ENCODE data around the gene PLGRKT.
A peak's percentile ranks its signal among the peaks of the same experiment; 100 is the strongest.
"Not testable (repeated sequence)": the region's sequence is repeated elsewhere in the genome, so short reads cannot be mapped to it uniquely, and the experiment has no call there.

PLGRKT gene

DNA sequence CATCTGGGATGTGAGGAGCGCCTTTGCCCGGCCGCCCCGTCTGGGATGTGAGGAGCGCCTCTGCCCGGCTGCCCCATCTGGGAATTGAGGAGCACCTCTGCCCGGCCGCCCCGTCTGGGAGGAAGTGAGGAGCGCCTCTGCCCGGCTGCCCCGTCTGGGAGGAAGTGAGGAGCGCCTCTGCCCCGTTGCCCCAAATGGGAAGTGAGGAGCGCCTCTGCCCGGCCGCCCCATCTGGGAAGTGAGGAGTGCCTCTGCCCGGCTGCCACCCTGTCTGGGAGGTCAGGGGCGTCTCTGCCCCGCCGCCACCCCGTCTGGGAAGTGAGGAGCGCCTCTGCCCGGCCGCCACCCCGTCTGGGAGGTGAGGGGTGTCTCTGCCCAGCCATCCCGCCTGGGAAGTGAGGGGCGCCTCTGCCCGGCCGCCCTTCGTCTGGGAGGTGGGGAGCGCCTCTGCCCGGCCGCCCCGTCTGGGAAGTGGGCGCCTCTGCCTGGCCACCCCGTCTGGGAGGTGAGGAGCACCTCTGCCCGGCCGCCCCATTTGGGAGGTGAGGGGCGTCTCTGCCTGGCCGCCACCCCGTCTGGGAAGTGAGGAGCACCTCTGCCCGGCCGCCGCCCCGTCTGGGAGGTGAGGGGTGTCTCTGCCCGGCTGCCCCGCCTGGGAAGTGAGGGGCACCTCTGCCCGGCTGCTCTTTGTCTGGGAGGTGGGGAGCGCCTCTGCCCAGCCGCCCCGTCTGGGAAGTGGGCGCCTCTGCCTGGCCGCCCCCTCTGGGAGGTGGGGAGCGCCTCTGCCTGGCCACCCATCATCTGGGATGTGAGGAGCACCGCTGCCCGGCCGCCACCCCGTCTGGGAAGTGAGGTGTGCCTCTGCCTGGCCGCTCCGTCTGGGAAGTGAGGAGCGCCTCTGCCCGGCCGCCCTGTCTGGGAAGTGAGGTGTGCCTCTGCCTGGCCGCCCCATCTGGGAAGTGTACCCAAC, 3.6 kb downstream of the PLGRKT start:
- not testable (repeated sequence) for DNase-seq (ENCODE audit: insufficient read length, low spot score); FAIRE-seq

DNA sequence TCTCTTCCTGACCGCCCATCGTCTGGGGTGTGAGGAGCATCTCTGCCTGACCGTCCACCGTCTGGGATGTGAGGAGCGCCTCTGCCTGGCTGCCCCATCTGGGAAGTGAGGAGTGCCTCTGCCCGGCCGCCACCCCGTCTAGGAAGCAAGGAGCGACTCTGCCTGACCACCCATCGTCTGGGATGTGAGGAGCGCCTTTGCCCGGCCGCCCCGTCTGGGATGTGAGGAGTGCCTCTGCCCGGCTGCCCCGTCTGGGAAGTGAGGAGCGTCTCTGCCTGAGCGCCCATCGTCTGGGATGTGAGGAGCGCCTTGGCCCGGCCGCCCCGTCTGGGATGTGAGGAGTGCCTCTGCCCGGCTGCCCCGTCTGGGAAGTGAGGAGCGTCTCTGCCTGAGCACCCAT, 4.4 kb downstream of the PLGRKT start:
- not testable (repeated sequence) for FAIRE-seq; DNase-seq (ENCODE audit: insufficient read length, low spot score)

DNA sequence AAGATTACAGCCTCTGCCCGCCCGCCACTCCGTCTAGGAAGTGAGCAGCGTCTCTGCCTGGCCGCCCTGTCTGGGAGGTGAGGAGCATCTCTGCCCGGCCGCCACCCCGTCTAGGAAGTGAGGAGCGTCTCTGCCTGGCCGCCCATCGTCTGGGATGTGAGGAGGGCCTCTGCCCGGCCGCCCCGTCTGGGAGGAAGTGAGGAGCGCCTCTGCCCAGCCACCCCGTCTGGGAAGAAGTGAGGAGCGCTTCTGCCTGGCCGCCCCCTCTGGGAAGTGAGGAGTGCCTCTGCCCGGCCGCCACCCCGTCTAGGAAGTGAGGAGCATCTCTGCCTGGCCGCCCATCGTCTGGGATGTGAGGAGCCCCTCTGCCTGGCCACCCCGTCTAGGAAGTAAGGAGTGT, 4.8 kb downstream of the PLGRKT start:
- FAIRE-seq: not testable (repeated sequence)

DNA sequence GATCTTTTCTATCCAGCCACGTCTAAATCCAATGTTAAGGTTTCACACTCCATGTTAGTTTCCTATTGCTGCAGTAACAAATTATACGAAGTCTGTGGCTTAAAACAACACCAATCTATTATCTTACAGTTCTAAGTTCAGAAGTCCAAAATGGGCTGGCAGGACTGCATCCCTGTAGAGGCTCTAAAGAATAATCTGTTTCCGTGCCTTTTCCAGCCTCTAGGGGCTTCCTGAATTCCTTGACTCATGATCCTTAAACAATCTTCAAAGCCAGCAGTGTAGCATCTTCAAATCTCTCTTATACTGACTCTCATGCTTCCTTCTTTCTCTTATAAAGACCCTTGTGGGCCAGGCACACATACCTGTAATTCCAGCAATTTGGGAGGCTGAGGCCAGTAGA, 6.8 kb downstream of the PLGRKT start:
- DNase-seq (ENCODE audit: insufficient read length, low spot score) (no peak), FAIRE-seq (no peak)

More for the DNA sequence above, 4.8 kb downstream of the PLGRKT start:
- DNase-seq (ENCODE audit: insufficient read length, low spot score): not testable (repeated sequence)

DNA sequence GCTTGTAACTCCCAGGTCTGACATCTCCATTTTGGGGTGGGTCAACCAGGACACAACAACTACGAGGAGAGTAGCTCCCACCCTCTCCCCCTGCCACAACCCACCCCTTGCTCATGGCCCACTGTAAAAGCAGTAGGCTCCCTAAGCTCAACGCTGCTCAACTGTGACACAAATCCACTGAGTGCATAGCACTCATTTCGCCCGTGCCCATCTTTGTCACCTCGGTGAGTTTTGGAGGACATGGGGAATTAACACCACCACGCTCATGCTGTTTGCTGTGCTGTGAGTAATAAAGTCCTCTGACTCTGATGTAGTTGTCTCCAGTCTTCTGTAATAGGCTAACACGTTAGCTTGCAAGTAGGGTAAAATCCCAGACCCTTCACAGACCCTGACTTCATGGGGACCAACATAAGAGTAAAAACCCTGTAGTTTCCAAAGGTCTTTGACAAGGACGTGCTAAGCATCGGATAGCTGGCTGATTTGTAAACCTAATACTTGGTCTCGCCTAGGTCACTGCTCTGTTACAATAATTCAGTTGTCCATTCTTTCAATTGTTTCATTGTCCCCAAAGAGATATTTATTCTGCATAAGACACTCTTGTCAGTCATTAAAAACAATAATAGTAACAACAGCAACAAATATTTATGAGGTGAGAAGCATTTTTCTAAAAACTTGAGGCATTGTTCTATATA, 7.7 kb downstream of the PLGRKT start:
- no peak for DNase-seq (ENCODE audit: insufficient read length, low spot score)

DNA sequence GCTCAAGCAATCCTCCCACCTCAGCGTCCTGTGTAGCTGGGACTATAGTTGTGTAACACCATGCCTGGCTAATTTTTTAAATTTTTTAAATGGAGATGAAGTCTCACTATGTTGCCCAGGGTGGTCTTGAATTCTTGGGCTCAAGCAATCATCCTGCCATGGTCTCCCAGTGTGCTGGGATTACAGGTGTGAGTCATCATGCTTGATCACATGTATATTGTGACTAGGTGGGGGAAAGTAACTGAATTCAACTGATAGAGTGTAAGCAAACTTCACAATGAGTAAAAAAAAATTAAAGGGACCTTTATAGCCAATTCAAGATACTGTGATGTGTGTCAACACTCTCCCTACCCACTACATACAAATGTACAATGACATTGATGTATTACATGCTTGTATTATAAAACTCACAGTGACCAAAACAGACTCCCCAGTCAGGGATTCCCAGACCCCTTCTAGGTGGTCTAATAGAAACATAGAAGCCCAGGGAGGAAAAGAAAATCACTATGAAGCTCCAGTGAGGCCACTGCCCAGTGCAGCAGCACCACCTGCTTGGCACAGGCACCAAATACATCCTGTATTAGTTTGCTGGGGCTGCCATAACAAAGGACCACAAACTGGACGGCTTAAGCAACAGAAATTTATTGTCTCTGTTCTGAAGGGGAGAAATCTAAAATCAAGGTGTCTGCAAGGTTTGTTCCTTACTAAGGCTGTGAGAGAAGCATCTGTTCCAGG, 8.8 kb downstream of the PLGRKT start:
- DNase-seq (ENCODE audit: insufficient read length, low spot score) (no peak), FAIRE-seq (peak; percentile 65)

More for the DNA sequence above, 7.7 kb downstream of the PLGRKT start:
- peak; percentile 51 for FAIRE-seq

DNA sequence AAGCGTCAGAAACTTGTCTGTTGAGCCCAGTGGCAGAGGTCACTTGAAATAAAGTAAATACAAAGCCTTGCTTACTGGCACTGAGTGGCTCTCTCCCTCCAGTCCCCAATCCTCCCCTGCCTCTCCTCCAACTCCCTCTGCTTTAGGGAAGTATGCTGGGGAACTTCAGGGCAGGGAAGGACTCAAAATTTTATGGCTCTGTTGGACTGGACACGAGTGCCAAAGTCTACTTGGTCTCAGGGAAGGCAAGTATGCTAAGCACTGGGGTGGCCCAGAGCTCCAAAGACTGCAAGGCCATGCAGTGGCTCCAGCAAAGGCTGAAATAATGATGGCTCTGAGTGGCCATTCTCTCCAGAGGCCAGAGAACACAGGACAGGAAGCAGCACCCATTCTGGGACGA, 9.6 kb downstream of the PLGRKT start:
- FAIRE-seq: no peak
- no peak for DNase-seq (ENCODE audit: insufficient read length, low spot score)

DNA sequence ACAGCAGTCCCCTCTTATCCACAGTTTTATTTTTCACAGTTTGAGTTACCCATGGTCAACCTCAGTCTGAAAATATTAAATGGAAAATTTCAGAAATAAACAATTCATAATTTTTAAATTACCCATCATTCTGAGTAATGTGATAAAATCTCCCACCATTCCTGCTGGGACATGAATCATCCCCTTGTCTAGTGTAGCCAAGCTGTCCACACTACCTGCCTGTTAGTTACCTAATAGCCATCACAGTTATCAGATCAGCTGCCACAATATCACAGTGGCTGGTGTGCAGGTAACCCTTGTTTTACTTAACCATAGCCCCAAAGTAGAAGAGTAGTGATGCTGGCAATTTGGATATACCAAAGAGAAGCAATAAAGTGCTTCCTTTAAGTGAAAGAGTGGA, 10.7 kb downstream of the PLGRKT start:
- FAIRE-seq: no peak
- DNase-seq (ENCODE audit: insufficient read length, low spot score): no peak

DNA sequence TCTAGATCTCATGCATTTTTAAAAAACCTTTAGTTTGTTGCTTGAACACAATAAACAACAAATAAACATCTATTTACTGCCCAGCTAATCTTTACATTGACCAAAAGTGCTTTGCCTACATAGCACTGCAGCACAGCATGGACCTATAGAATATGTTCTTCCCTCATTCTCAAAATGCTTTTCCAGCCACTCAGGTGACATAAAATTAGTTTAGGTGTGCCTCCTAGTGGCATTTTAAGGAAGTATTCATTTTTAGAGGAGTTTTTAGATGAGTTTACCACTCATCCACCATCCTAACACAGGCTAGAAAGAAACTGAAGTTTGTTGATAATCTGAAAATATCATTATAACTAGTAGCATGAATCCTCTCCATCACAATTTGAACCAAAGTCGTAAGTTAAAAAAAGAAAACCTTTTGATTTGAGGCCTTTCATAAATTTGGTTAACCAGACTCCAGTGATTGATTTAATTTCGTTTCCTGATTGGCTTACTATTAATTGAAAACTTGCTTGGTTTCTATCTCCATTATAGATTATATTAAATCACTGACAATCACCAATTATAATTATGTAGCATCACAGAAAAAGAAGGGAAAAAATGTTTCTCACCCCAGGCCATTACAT, 12.6 kb downstream of the PLGRKT start:
- DNase-seq (ENCODE audit: insufficient read length, low spot score): peak; percentile 38
- FAIRE-seq: peak; percentile 65

DNA sequence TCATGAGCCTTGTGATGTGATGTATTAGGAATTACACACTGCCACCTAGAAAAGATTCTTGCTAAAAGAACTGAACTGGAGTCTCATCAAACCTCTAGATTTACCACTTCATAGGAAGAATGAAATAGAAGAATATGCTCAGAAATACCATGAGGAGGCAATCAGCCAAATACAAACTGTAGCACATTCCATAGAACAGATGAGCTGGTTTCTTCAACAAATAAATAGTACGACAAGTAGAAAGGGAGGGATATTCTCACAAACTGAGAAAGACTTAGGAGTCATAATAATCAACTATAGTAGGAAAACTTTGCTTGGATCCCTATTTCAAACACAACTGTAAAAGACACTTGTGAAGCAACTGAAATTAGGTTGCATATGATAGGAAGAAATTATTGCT, 15.4 kb downstream of the PLGRKT start:
- FAIRE-seq: peak; percentile 48
- DNase-seq (ENCODE audit: insufficient read length, low spot score): no peak

DNA sequence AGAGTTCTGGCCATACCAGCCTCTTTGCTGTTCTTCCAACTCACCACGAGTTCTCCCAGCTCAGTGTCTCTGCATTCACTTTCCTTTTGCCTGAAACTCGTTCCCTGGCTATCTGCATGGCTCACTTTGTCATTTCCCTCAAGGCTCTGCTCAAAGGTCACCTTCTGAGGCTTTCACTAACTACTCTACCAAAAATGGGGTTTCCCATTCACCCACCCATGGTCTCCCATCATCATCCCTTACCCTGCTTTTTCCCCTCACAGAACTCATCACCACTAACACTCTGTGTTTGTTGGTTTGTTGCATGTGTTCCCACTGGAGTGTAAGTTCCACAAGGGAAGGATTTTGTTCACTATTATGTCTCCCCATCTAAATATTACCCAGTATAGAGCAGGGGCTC, 16.6 kb downstream of the PLGRKT start:
- FAIRE-seq (peak; percentile 39), DNase-seq (ENCODE audit: insufficient read length, low spot score) (no peak)

DNA sequence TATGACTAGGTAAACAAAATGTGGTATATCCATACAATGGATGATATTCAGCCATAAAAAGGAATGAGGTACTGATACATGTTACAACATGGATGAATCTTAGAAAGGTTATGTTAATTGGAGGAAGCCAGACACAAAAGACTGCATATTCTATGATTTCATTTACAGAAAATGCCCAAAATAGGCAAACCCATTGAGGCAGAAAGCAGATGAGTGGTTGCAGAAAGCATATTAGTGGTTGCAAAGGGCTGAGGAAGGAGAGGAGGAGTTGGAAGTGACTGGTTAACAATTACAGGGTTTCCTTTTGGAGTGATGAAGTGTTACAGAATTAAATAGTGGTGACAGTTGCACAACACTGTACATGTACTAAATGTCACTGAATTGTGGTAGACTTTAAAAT, 17.7 kb downstream of the PLGRKT start:
- FAIRE-seq: peak; percentile 52
- DNase-seq (ENCODE audit: insufficient read length, low spot score): no peak

DNA sequence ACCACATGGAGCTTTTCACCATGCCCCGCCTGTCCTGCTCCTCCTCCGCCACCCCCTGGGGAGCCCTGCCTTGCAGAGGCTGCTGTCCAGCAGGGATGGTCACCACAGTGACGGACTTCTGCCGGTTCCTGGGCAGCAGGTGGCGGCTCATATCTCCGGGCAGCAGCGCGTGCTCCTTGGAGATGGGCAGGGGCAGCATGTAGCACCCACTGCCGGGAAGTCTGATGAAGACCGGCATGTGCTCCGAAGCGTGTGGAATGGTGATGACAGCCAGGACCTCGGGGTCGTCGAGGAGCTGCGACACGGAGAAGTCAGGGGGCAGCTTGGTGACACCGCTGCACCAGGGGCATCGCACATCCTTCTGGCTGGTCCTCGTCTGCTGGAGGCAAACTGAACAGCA, 19.2 kb downstream of the PLGRKT start:
- DNase-seq (ENCODE audit: insufficient read length, low spot score) (no peak), FAIRE-seq (no peak)

DNA sequence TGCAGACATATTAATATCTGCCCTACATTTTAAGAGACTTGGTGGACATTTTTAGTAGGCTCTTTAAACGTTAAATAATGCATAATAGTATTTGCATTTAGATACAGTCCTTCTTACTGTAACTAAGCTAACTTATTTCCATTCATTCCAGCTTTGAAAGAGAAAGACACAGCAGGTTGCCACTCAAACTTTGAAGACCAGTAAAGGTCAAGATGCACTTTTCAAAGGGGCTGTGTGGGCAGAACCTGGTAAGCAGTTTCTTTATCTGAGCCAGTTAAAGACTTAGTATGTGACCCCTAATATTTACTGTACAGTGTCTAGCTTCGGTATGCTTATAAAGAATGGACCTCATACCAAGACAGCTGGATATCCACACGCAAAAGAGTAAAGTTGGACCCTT, 20.8 kb downstream of the PLGRKT start:
- DNase-seq (ENCODE audit: insufficient read length, low spot score) (no peak), FAIRE-seq (no peak)

DNA sequence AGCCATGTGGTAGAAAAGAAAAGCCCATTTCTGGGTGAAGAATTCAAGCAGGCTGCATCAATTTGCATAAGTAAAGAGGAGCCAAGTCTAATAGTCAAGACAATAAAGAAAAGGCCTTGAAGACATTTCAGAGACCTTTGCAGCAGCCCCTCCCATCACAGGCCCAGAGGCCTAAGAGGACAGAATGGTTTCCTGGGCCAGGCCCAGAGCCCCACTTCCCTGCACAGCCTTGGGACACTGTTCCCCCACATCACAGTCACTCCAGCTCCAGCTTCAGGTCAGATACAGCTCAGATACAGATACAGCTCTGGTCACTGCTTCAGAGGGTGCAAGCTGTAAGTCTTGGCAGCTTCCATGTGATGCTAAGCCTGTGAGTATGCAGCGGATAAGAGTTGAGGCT, 29.1 kb downstream of the PLGRKT start:
- no peak for DNase-seq (ENCODE audit: insufficient read length, low spot score)
- FAIRE-seq: no peak

DNA sequence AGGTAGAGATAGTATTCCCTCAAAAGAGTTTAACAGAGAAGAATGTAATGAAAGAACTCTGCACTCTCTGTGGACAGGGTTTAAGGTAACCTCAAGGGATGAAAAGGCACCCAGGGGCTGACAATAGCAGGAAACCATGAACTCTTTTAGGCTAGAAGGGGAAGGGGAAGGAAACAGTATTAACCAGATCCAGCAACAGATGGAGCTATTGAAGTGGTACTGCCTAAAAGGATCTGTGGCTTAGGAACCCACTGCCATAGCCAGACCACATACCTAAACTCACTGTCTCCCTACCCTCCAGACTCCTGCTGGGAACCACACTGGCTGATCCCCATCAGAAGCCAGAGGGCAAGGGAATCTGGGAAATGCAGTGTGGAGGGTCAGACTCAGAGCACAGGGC, 35.5 kb downstream of the PLGRKT start:
- FAIRE-seq (peak; percentile 37), DNase-seq (ENCODE audit: insufficient read length, low spot score) (no peak)

DNA sequence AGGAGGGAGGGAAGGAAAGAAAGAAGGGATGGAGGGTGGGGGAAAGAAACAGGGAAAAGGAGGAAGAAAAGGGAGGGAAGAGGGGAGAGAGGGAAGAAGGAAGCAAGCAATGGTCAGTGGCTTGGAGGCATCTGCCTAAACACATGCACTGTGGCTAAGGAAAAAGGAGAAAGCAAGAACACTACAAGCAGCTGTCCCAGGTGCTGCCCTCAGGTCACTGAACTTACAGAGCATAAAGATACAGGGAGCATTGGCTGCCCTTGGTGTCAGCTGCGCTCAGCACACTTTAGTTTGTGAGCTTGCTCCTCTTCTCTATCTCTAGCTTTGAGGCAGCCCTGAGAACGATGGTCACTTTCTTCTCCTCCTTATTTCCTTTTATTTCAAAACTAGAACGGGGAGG, 40.2 kb downstream of the PLGRKT start:
- not testable (repeated sequence) for DNase-seq (ENCODE audit: insufficient read length, low spot score); FAIRE-seq

DNA sequence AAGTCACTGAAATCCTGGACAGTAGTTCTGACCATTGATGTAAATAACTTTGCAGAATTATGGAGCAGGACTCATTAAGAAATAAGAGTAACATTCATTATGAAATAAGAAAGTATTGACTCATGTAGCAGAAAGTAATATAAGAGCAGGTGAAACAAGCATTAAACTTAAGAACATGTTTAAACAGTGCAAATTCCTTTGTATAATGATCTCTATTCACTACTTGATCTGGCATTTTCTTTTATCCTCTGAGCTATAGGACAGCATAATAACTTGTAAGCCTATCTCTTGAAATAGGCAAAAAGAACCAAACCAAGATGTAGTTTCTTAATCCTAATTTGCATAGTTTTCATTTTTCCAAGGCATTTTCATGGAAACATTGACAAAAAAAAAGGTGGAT, 42.3 kb downstream of the PLGRKT start:
- no peak for FAIRE-seq
- no peak for DNase-seq (ENCODE audit: insufficient read length, low spot score)

DNA sequence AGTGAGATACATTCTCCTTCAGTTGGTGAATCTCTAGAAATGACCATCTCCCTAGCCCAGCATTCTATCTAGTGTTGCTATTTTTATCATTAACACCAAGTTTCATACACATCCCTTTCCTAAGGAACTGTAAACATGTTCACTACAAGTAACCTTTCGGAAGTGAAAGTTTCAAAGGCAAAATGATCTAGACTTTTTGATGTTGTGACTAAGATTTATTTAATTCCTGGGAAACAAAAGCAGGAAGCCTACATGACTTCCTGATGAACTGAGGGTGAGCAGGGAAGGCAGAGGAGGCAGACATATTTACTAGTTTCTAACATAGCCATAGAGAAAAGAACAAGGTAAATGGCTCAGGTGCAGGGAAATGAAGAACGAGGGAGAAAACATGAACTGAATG, 43.7 kb downstream of the PLGRKT start:
- FAIRE-seq: peak; percentile 66
- DNase-seq (ENCODE audit: insufficient read length, low spot score): not testable (repeated sequence)

DNA sequence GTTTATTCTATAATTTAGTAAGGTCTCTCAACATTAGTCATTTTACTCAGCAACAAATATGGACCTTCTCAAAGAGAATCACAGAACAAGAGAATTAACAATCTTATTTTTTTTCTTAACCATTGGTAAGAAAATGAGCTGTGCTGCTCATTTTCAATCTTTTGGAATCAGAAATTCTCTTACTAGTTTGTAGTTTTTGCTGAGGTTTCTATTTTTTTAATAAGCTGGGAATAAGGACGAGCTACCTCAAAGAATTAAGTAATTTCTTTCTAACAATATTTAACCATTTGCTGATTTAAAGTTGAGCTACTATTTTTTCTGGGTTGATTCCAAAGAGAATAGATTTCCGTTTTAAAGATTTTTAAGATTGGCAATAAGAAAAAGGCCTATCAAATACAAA, 44.2 kb downstream of the PLGRKT start:
- no peak for DNase-seq (ENCODE audit: insufficient read length, low spot score)
- no peak for FAIRE-seq

DNA sequence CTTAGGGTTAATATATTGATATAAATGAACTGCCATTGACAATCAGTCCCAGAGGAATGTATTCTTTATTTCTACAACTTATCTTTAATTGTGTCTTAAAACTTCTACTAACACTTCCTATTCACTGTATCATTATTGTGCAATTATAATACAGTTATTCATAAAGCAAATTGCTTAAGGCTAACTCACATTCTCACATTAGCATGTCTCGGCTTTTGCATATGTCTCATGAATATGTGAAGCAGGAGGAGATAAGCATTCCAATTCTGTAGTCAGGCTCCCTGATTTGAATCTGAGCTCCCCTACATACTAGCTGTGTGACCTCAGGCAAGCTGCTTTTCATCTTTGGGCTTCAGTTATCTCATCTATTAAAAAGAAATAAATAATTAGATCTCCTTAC, 45.4 kb downstream of the PLGRKT start:
- FAIRE-seq: no peak

More for the DNA sequence above, 45.4 kb downstream of the PLGRKT start:
- no peak for DNase-seq (ENCODE audit: insufficient read length, low spot score)
